ENCODE measurements around the gene EEF1AKMT1.

GRCh38 chr13:20679879-20680278 lies 93.9 kb downstream of the EEF1AKMT1 start:
- TF ChIP-seq, protein P1, sequence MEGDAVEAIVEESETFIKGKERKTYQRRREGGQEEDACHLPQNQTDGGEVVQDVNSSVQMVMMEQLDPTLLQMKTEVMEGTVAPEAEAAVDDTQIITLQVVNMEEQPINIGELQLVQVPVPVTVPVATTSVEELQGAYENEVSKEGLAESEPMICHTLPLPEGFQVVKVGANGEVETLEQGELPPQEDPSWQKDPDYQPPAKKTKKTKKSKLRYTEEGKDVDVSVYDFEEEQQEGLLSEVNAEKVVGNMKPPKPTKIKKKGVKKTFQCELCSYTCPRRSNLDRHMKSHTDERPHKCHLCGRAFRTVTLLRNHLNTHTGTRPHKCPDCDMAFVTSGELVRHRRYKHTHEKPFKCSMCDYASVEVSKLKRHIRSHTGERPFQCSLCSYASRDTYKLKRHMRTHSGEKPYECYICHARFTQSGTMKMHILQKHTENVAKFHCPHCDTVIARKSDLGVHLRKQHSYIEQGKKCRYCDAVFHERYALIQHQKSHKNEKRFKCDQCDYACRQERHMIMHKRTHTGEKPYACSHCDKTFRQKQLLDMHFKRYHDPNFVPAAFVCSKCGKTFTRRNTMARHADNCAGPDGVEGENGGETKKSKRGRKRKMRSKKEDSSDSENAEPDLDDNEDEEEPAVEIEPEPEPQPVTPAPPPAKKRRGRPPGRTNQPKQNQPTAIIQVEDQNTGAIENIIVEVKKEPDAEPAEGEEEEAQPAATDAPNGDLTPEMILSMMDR (conservative IDR thresholded peaks at IDR 0.05), result no peak
- TF ChIP-seq ZFX (IDR thresholded peaks at IDR 0.05), result no peak
